ENCODE data around the gene TBC1D1. TPM values are rescaled to one million over a fixed set of nuclear protein-coding genes. Genes with fewer than 3 reads are reported as not detected.
A peak's percentile ranks its signal among the peaks of the same experiment; 100 is the strongest.

Gene TBC1D1
- total and polyA plus RNA-seq, 2 donors (not counting 3 experiments of a cell fraction or from before 2014, with no cell fraction given), result 63.5 to 116 TPM

GRCh38 chr4:38145741-38146140, 254.9 kb downstream of the TBC1D1 start:
- dilution Hi-C loops (cut with MboI; ENCODE audit: extremely low pct_ligation_motif_present, low sequenced_read_pairs) (no loop called here), intact Hi-C loops (cut with micrococcal nuclease) (no loop called here)
- H2AFZ ChIP-seq (ENCODE audit: low read depth, low read length), result no peak overlapping the region
- no peaks in the 10 kb centered on the region for H3K9me1 ChIP-seq (replicated peaks; ENCODE audit: control insufficient read depth, extremely low read depth, insufficient read depth, low read length)
- H3K9ac ChIP-seq (replicated peaks; ENCODE audit: extremely low read depth, insufficient read depth, low read length), result no peak overlapping the region
- H3K4me3 ChIP-seq (replicated peaks in 1 of 3; ENCODE audit: insufficient read depth in 1 of 3, low read depth in 1 of 3, low read length in 3 of 3), result no peak overlapping the region
- ChIA-PET CTCF (no interaction called here), POLR2A (no interaction called here)
- H3K27me3 ChIP-seq (ENCODE audit: control insufficient read depth in 2 of 2, insufficient read depth in 2 of 2, low read length in 2 of 2), result no peaks in the 10 kb centered on the region
- BruUV-seq (replicated peaks), result no TSS peak
- H3K27ac ChIP-seq (ENCODE audit: insufficient read depth, low read depth, low read length), result no peak overlapping the region
- H3K79me2 ChIP-seq (ENCODE audit: control insufficient read depth, insufficient read depth, low read length), result no peaks in the 10 kb centered on the region
- TF ChIP-seq MYC (IDR thresholded peaks at IDR 0.05; ENCODE audit: low read depth, low read length) (no peak), POLR2A (IDR thresholded peaks at IDR 0.05; ENCODE audit: low read depth, low read length) (no peak), CTCF (IDR thresholded peaks at IDR 0.05; ENCODE audit: extremely low read depth in 1 of 2, insufficient read depth in 1 of 2, low read depth in 1 of 2, low read length in 2 of 2) (no peak), POLR2AphosphoS5 (IDR thresholded peaks at IDR 0.05; ENCODE audit: insufficient read depth, low read depth, low read length) (no peak), MAX (IDR thresholded peaks at IDR 0.05; ENCODE audit: insufficient read depth, insufficient read length) (no peak), EZH2 (IDR thresholded peaks at IDR 0.05; ENCODE audit: borderline replicate concordance, low read depth, low read length, severe bottlenecking) (no peak), JUN (IDR thresholded peaks at IDR 0.05; ENCODE audit: borderline replicate concordance, insufficient read depth, insufficient read length, low read depth) (no peak)
- H3K9me3 ChIP-seq (replicated peaks; ENCODE audit: control insufficient read depth, insufficient read depth, low read length), result no peaks in the 10 kb centered on the region
- FAIRE-seq (peak; percentile 28), DNase-seq (ENCODE audit: low read depth, low spot score) (no peak)
- H3K4me2 ChIP-seq (ENCODE audit: insufficient read depth, low read length), result no peak overlapping the region
- no peaks in the 10 kb centered on the region for H3K36me3 ChIP-seq (ENCODE audit: control insufficient read depth in 2 of 2, extremely low read depth in 1 of 2, insufficient read depth in 2 of 2, low read length in 2 of 2)
- H4K20me1 ChIP-seq (replicated peaks; ENCODE audit: control insufficient read depth, extremely low read depth, insufficient read depth, low read length), result no peaks in the 10 kb centered on the region
- H3K4me1 ChIP-seq (ENCODE audit: control insufficient read depth, extremely low read depth, insufficient read depth, low read length), result no peaks in the 10 kb centered on the region

All from endothelial cell of umbilical vein (primary cell).